K562 (cell line): ENCODE measurements around the gene ASIC3. TPM values are rescaled to one million over a fixed set of nuclear protein-coding genes. Genes with fewer than 3 reads are reported as not detected.
A peak's percentile ranks its signal among the peaks of the same experiment; 100 is the strongest.

Experiments used
- CREM ChIP-seq: IDR thresholded peaks from 2 replicates; pipeline ENCODE4 v1.6.1; 2014; ENCODE audit warnings: antibody characterized with exemption, low read depth
- ELK1 ChIP-seq: sonication (generic); formaldehyde crosslinking; IDR thresholded peaks from 2 replicates; pipeline ENCODE4 v1.8.1; 2022; ENCODE audit warnings: missing genetic modification reagents
- FOXP4 ChIP-seq: sonication (generic); formaldehyde crosslinking; IDR thresholded peaks from 2 replicates; pipeline ENCODE4 v1.8.0; 2022; ENCODE audit warnings: mild to moderate bottlenecking, missing genetic modification reagents, borderline replicate concordance
- KDM1A ChIP-seq, 2 experiments: fragments of 450-650 bp; IDR thresholded peaks; 2 replicates each; pipeline ENCODE4 v1.6.1; 2016; ENCODE audit warnings: mild to moderate bottlenecking in 2 of 2
- NCOA6 ChIP-seq: fragments of 450-650 bp; IDR thresholded peaks from 2 replicates; pipeline ENCODE4 v1.6.1; 2017; ENCODE audit warnings: mild to moderate bottlenecking
- PBX2 ChIP-seq, 2 experiments: IDR thresholded peaks in 1 of 2; conservative IDR thresholded peaks in 1 of 2; 2 replicates each; pipeline ENCODE4 v1.6.1; 2016; ENCODE audit warnings: low read depth in 2 of 2, mild to moderate bottlenecking in 1 of 2, missing compliant biosample characterization in 1 of 2, missing genetic modification characterization in 1 of 2, moderate library complexity in 1 of 2
- PHB ChIP-seq: fragments of 250-450 bp; sonication (Bioruptor Pico); IDR thresholded peaks from 2 replicates; pipeline ENCODE4 v1.5.0; 2021
- PHTF2 ChIP-seq: fragments of 250-450 bp; sonication (Bioruptor Pico); IDR thresholded peaks from 2 replicates; pipeline ENCODE4 v1.5.0; 2021; ENCODE audit warnings: mild to moderate bottlenecking
- ZBTB33 ChIP-seq: sonication (generic); formaldehyde crosslinking; IDR thresholded peaks from 2 replicates; pipeline ENCODE4 v1.8.1; 2023; ENCODE audit warnings: mild to moderate bottlenecking, missing genetic modification reagents
- ZNF212 ChIP-seq: fragments of 450-650 bp; formaldehyde crosslinking; IDR thresholded peaks from 2 replicates; pipeline ENCODE4 v1.4.0; 2020; ENCODE audit warnings: mild to moderate bottlenecking
- ZNF518B ChIP-seq: fragments of 250-450 bp; sonication (Bioruptor Pico); IDR thresholded peaks from 2 replicates; pipeline ENCODE4 v1.5.0; 2021; ENCODE audit warnings: mild to moderate bottlenecking, moderate library complexity
- ZNF740 ChIP-seq, 3 experiments: fragments of 200-800 bp in 1 of 3; sonication (Bioruptor generic) in 1 of 3; sonication (generic) in 1 of 3; formaldehyde crosslinking in 1 of 3; IDR thresholded peaks; 2 replicates each; pipeline versions ENCODE4 v1.6.1 to v1.8.0; 2016 to 2022; ENCODE audit warnings: mild to moderate bottlenecking in 2 of 3, missing compliant biosample characterization in 2 of 3, missing genetic modification characterization in 2 of 3, missing genetic modification reagents in 1 of 3
- ZSCAN29 ChIP-seq: fragments of 450-650 bp; IDR thresholded peaks from 2 replicates; pipeline ENCODE4 v1.6.1; 2017
- polyA plus RNA-seq, 8 experiments: library from polyadenylated mRNA; depleted of rRNA in 4 of 8; stranded (reverse) in 5 of 8; unstranded in 3 of 8; fragments of >200 nt; fragmentation: Nextera tagmentation in 2 of 8; fragmentation: Illumina TruSeq in 1 of 8; extraction: Ambion mirVana in 2 of 8; extraction: Trizol in 1 of 8; gene quantifications; 2 replicates each; pipeline versions ENCODE4 v1.2.1 to v1.2.3, GENCODE V29; 2011 to 2014; ENCODE audit warnings: inconsistent platforms in 1 of 8, missing spikeins in 1 of 8
- total RNA-seq, 7 experiments: library from RNA; depleted of rRNA in 6 of 7; stranded (reverse); fragments of >200 nt in 6 of 7; fragmentation: Illumina TruSeq in 2 of 7; extraction: Trizol in 2 of 7; gene quantifications; 2 replicates each; pipeline versions ENCODE4 v1.2.1 to v1.2.3, GENCODE V29; 2011 to 2021; ENCODE audit warnings: low replicate concordance in 1 of 7

ASIC3 gene
- total and polyA plus RNA-seq, 9 of the 15 experiments (the other 6 are each of a cell fraction or from before 2014, with no cell fraction given), result 0.11 to 5.0 (median 0.87) TPM

- TF ChIP-seq ZNF212 (CRISPR knock-in tag) (no peak), PBX2 (CRISPR knock-in tag; IDR thresholded peaks at IDR 0.05; ENCODE audit: low read depth) (no peak), PBX2 (tag; conservative IDR thresholded peaks at IDR 0.05; ENCODE audit: low read depth) (no peak), KDM1A (IDR thresholded peaks at IDR 0.05) (no peak), NCOA6 (no peak), FOXP4 (no peak), ZNF740 (CRISPR knock-in tag; IDR thresholded peaks at IDR 0.05) (no peak), ZNF740 (tag; IDR thresholded peaks at IDR 0.05) (no peak), ELK1 (no peak), ZBTB33 (no peak), CREM (peak; percentile 95), ZNF518B (CRISPR knock-in tag) (no peak), PHB (CRISPR knock-in tag) (0 out of 2 replicates have a peak, but pooled peaks have one; percentile 29), ZSCAN29 (no peak), PHTF2 (no peak)
Measured at GRCh38 chr7:151057989-151058780, 9.9 kb downstream of the ASIC3 start (continued).
